ENCODE measurements around the gene CRHR1. TPM values are rescaled to one million over a fixed set of nuclear protein-coding genes. Genes with fewer than 3 reads are reported as not detected.

The CRHR1 gene
- total RNA-seq, 3 donors from 2014 or later: 1.6 to 2.8 TPM; not detected in 1

- Histone ChIP-seq H3K4me3 (no peak overlapping the region), H3K27me3 (peaks cover 0 to 10% of the 10 kb centered on the region in 2 donors), H3K36me3 (no peaks in the 10 kb centered on the region), H3K9me3 (no peaks in the 10 kb centered on the region), H3K4me1 (no peaks in the 10 kb centered on the region), H3K27ac (no peak overlapping the region)
- intact Hi-C loops (cut with DNase I; ENCODE audit: low total_unique reads): no loop called here
- TF ChIP-seq CTCF (IDR thresholded peaks at IDR 0.05) (no peak), POLR2AphosphoS5 (IDR thresholded peaks at IDR 0.05) (no peak), POLR2A (IDR thresholded peaks at IDR 0.05) (no peak)
- DNase-seq (ENCODE audit: low spot score in 2 of 2): no peak
Measured at GRCh38 chr17:45836047-45837044, 52.2 kb downstream of the CRHR1 start.

GRCh38 chr17:45837187-45837586, 53.1 kb downstream of the CRHR1 start:
- DNase-seq (ENCODE audit: low spot score in 2 of 2): no peak
- no peak overlapping the region for H3K4me3 ChIP-seq
- no peaks in the 10 kb centered on the region for H3K9me3 ChIP-seq
- peaks cover 0 to 10% of the 10 kb centered on the region in 2 donors for H3K27me3 ChIP-seq
- H3K27ac ChIP-seq: no peak overlapping the region
- no peaks in the 10 kb centered on the region for H3K36me3 ChIP-seq
- intact Hi-C loops (cut with DNase I; ENCODE audit: low total_unique reads): no loop called here
- H3K4me1 ChIP-seq: no peaks in the 10 kb centered on the region
- TF ChIP-seq CTCF (IDR thresholded peaks at IDR 0.05) (no peak), POLR2A (IDR thresholded peaks at IDR 0.05) (no peak), POLR2AphosphoS5 (IDR thresholded peaks at IDR 0.05) (no peak)

GRCh38 chr17:45837603-45838002, 53.5 kb downstream of the CRHR1 start:
- no peak for TF ChIP-seq POLR2AphosphoS5 (IDR thresholded peaks at IDR 0.05)
- TF ChIP-seq POLR2A (IDR thresholded peaks at IDR 0.05): no peak
- TF ChIP-seq CTCF (IDR thresholded peaks at IDR 0.05): no peak
- no peaks in the 10 kb centered on the region for H3K36me3 ChIP-seq
- no peaks in the 10 kb centered on the region for H3K9me3 ChIP-seq
- H3K27me3 ChIP-seq: peaks cover 0 to 10% of the 10 kb centered on the region in 2 donors
- no peak overlapping the region for H3K27ac ChIP-seq
- intact Hi-C loops (cut with DNase I; ENCODE audit: low total_unique reads): no loop called here
- DNase-seq (ENCODE audit: low spot score in 2 of 2): no peak
- no peaks in the 10 kb centered on the region for H3K4me1 ChIP-seq
- no peak overlapping the region for H3K4me3 ChIP-seq

GRCh38 chr17:45838751-45839295, 54.7 kb downstream of the CRHR1 start:
- TF ChIP-seq CTCF (IDR thresholded peaks at IDR 0.05) (no peak), POLR2AphosphoS5 (IDR thresholded peaks at IDR 0.05) (no peak), POLR2A (IDR thresholded peaks at IDR 0.05) (no peak)
- intact Hi-C loops (cut with DNase I; ENCODE audit: low total_unique reads): no loop called here
- Histone ChIP-seq H3K4me1 (no peaks in the 10 kb centered on the region), H3K4me3 (no peak overlapping the region), H3K9me3 (no peaks in the 10 kb centered on the region), H3K36me3 (no peaks in the 10 kb centered on the region), H3K27ac (no peak overlapping the region), H3K27me3 (peaks cover 0 to 10% of the 10 kb centered on the region in 2 donors)
- DNase-seq (ENCODE audit: low spot score in 2 of 2): no peak

- Histone ChIP-seq H3K27me3 (peaks cover 0 to 10% of the 10 kb centered on the region in 2 donors), H3K36me3 (no peaks in the 10 kb centered on the region), H3K27ac (no peak overlapping the region), H3K9me3 (no peaks in the 10 kb centered on the region), H3K4me3 (no peak overlapping the region), H3K4me1 (no peaks in the 10 kb centered on the region)
- intact Hi-C loops (cut with DNase I; ENCODE audit: low total_unique reads): no loop called here
- TF ChIP-seq CTCF (IDR thresholded peaks at IDR 0.05) (no peak), POLR2AphosphoS5 (IDR thresholded peaks at IDR 0.05) (no peak), POLR2A (IDR thresholded peaks at IDR 0.05) (no peak)
- no peak for DNase-seq (ENCODE audit: low spot score in 2 of 2)
Measured at GRCh38 chr17:45839442-45839841, 55.3 kb downstream of the CRHR1 start.
